Measurements from ENCODE around the gene MAD1L1. TPM values are rescaled to one million over a fixed set of nuclear protein-coding genes. Genes with fewer than 3 reads are reported as not detected.

The MAD1L1 gene
- total RNA-seq, 1 experiment from 2014 or later: 50.8 TPM

- POLR2A ChIA-PET (ENCODE audit: unreplicated experiment): no interaction called here
- no peak overlapping the region for H2AFZ ChIP-seq
- BruUV-seq (replicated peaks): no TSS peak
Observed at GRCh38 chr7:2010551-2011265, 222.0 kb downstream of the MAD1L1 start.

GRCh38 chr7:2010101-2010500, 222.6 kb downstream of the MAD1L1 start:
- intact Hi-C loops (cut with micrococcal nuclease; ENCODE audit: unreplicated experiment): no loop called here
- CTCF ChIA-PET: no interaction called here
- H3K36me3 ChIP-seq (ENCODE audit: low read depth): no peaks in the 10 kb centered on the region

More at GRCh38 chr7:2010551-2011265, 222.0 kb downstream of the MAD1L1 start:
- intact Hi-C loops (cut with micrococcal nuclease; ENCODE audit: unreplicated experiment): no loop called here
- no peak for DNase-seq
- Histone ChIP-seq H3K36me3 (ENCODE audit: low read depth) (no peaks in the 10 kb centered on the region), H3K79me2 (ENCODE audit: low read depth) (no peaks in the 10 kb centered on the region), H3K4me2 (no peak overlapping the region), H3K4me3 (no peak overlapping the region), H3K4me1 (replicated peaks; ENCODE audit: insufficient read depth) (no peaks in the 10 kb centered on the region), H3K9me3 (ENCODE audit: insufficient read depth, low read depth) (no peaks in the 10 kb centered on the region), H3K27me3 (ENCODE audit: insufficient read depth, low read depth) (no peaks in the 10 kb centered on the region), H3K9me2 (ENCODE audit: insufficient read depth) (no peaks in the 10 kb centered on the region), H4K20me1 (ENCODE audit: insufficient read depth) (no peaks in the 10 kb centered on the region), H3F3A (ENCODE audit: insufficient read depth, low read depth) (no peaks in the 10 kb centered on the region), H3K27ac (no peak overlapping the region)
- no peak for TF ChIP-seq EZH2 (IDR thresholded peaks at IDR 0.05; ENCODE audit: low read depth)
- CTCF ChIA-PET: no interaction called here

GRCh38 chr7:2009541-2010001, 223.2 kb downstream of the MAD1L1 start:
- Histone ChIP-seq H3K9me3 (ENCODE audit: insufficient read depth, low read depth) (no peaks in the 10 kb centered on the region), H3K4me1 (replicated peaks; ENCODE audit: insufficient read depth) (no peaks in the 10 kb centered on the region), H4K20me1 (ENCODE audit: insufficient read depth) (no peaks in the 10 kb centered on the region), H3F3A (ENCODE audit: insufficient read depth, low read depth) (no peaks in the 10 kb centered on the region), H3K4me2 (no peak overlapping the region), H3K9me2 (ENCODE audit: insufficient read depth) (no peaks in the 10 kb centered on the region), H3K36me3 (ENCODE audit: low read depth) (no peaks in the 10 kb centered on the region), H3K27ac (no peak overlapping the region), H3K4me3 (no peak overlapping the region), H2AFZ (no peak overlapping the region), H3K27me3 (ENCODE audit: insufficient read depth, low read depth) (no peaks in the 10 kb centered on the region), H3K79me2 (ENCODE audit: low read depth) (no peaks in the 10 kb centered on the region)
- intact Hi-C loops (cut with micrococcal nuclease; ENCODE audit: unreplicated experiment): no loop called here
- POLR2A ChIA-PET (ENCODE audit: unreplicated experiment): no interaction called here
- CTCF ChIA-PET: no interaction called here
- TF ChIP-seq EZH2 (IDR thresholded peaks at IDR 0.05; ENCODE audit: low read depth) (no peak), CTCF (conservative IDR thresholded peaks at IDR 0.05) (no peak)
- no TSS peak for BruUV-seq (replicated peaks)
- DNase-seq: no peak

More at GRCh38 chr7:2010101-2010500, 222.6 kb downstream of the MAD1L1 start:
- TF ChIP-seq CTCF (conservative IDR thresholded peaks at IDR 0.05) (no peak), EZH2 (IDR thresholded peaks at IDR 0.05; ENCODE audit: low read depth) (no peak)
- H3K4me1 ChIP-seq (replicated peaks; ENCODE audit: insufficient read depth): no peaks in the 10 kb centered on the region
- H3K9me2 ChIP-seq (ENCODE audit: insufficient read depth): no peaks in the 10 kb centered on the region
- H3K4me2 ChIP-seq: no peak overlapping the region
- no peaks in the 10 kb centered on the region for H3K27me3 ChIP-seq (ENCODE audit: insufficient read depth, low read depth)
- H3K27ac ChIP-seq: no peak overlapping the region
- H3K9me3 ChIP-seq (ENCODE audit: insufficient read depth, low read depth): no peaks in the 10 kb centered on the region
- no peak overlapping the region for H2AFZ ChIP-seq
- no TSS peak for BruUV-seq (replicated peaks)
- H3K79me2 ChIP-seq (ENCODE audit: low read depth): no peaks in the 10 kb centered on the region
- DNase-seq: no peak
- POLR2A ChIA-PET (ENCODE audit: unreplicated experiment): no interaction called here
- no peak overlapping the region for H3K4me3 ChIP-seq
- H4K20me1 ChIP-seq (ENCODE audit: insufficient read depth): no peaks in the 10 kb centered on the region
- H3F3A ChIP-seq (ENCODE audit: insufficient read depth, low read depth): no peaks in the 10 kb centered on the region

Data from PC-9 (cell line).